Measurements from ENCODE around the gene ATXN2L.

Gene ATXN2L

GRCh38 chr16:28823291-28823872, 583 bp downstream of the ATXN2L start:
- ChIA-PET CTCF (no interaction called here), POLR2A (ENCODE audit: low non-redundant PET) (interaction anchor here (0.5 kb wide), 1 partner anchor 25 kb away, joined by 3 read pairs; no protein-coding TSS in a partner anchor)
- TF ChIP-seq CTCF (conservative IDR thresholded peaks at IDR 0.05; ENCODE audit: low read depth): no peak
- H3K27ac ChIP-seq: peak overlapping the region; percentile 98
- no peak for DNase-seq (ENCODE audit: low spot score)

- TF ChIP-seq CTCF (conservative IDR thresholded peaks at IDR 0.05; ENCODE audit: low read depth): 0 out of 2 replicates have a peak, but pooled peaks have one; percentile 10
- peak; percentile 96 for DNase-seq (ENCODE audit: low spot score)
- CTCF ChIA-PET: no interaction called here
- peak overlapping the region; percentile 98 for H3K27ac ChIP-seq
- POLR2A ChIA-PET (ENCODE audit: low non-redundant PET): interaction anchor here (0.5 kb wide), 1 partner anchor 25 kb away, joined by 3 read pairs; no protein-coding TSS in a partner anchor
Observed at GRCh38 chr16:28823873-28824716, 1.3 kb downstream of the ATXN2L start.

GRCh38 chr16:28824717-28824973, 1.8 kb downstream of the ATXN2L start:
- ChIA-PET CTCF (no interaction called here), POLR2A (ENCODE audit: low non-redundant PET) (no interaction called here)
- peak overlapping the region; percentile 98 for H3K27ac ChIP-seq
- no peak for DNase-seq (ENCODE audit: low spot score)
- no peak for TF ChIP-seq CTCF (conservative IDR thresholded peaks at IDR 0.05; ENCODE audit: low read depth)

- CTCF ChIA-PET: no interaction called here
- POLR2A ChIA-PET (ENCODE audit: low non-redundant PET): no interaction called here
- H3K27ac ChIP-seq: no peak overlapping the region
- TF ChIP-seq CTCF (conservative IDR thresholded peaks at IDR 0.05; ENCODE audit: low read depth): no peak
- no peak for DNase-seq (ENCODE audit: low spot score)
Observed at GRCh38 chr16:28826141-28826540, 3.3 kb downstream of the ATXN2L start.

GRCh38 chr16:28829747-28830146, 6.9 kb downstream of the ATXN2L start:
- no peak overlapping the region for H3K27ac ChIP-seq
- no peak for TF ChIP-seq CTCF (conservative IDR thresholded peaks at IDR 0.05; ENCODE audit: low read depth)
- POLR2A ChIA-PET (ENCODE audit: low non-redundant PET): no interaction called here
- DNase-seq (ENCODE audit: low spot score): no peak
- CTCF ChIA-PET: interaction anchor here (0.6 to 1.0 kb wide), 2 partner anchors 16 to 116 kb away, joined by 3 to 5 read pairs; partner anchors contain the start of gene TUFM

- DNase-seq (ENCODE audit: low spot score): no peak
- no peak for TF ChIP-seq CTCF (conservative IDR thresholded peaks at IDR 0.05; ENCODE audit: low read depth)
- POLR2A ChIA-PET (ENCODE audit: low non-redundant PET): no interaction called here
- H3K27ac ChIP-seq: peak overlapping the region; percentile 16; the same call in 1 of the 2 replicates
- CTCF ChIA-PET: interaction anchor here (1.0 kb wide), 1 partner anchor 15 kb away, joined by 3 read pairs; the partner anchor contains the start of gene TUFM
Observed at GRCh38 chr16:28830531-28830930, 7.7 kb downstream of the ATXN2L start.

All from RWPE1 (cell line).